Cardiac fibroblast (primary cell): ENCODE data around the gene ATAD1.
A peak's percentile ranks its signal among the peaks of the same experiment; 100 is the strongest.

Experiments used
- DNase-seq, 2 donors: peaks; one replicate each; pipeline versions ENCODE4 v3.0.0 to v3.0.0-alpha.2; 2010; ENCODE audit warnings: low read depth in 2 of 2
- H3K4me3 ChIP-seq, 2 donors: replicated peaks in 1 of 2; 1 replicate in 1 of 2; 2 replicates in 1 of 2; pipeline ENCODE4 v1.5.1; 2011; ENCODE audit warnings: low read depth in 2 of 2, low read length in 2 of 2, mild to moderate bottlenecking in 2 of 2, moderate library complexity in 1 of 2
- CTCF ChIP-seq: IDR thresholded peaks from one replicate; pipeline ENCODE4 v1.5.1; 2011; ENCODE audit warnings: low read depth, mild to moderate bottlenecking, low read length, inconsistent platforms

ATAD1 gene

GRCh38 chr10:87763086-87763861 is 54.8 kb downstream of the ATAD1 start:
- DNase-seq, result no peak
- H3K4me3 ChIP-seq, result no peak overlapping the region
- no peak for TF ChIP-seq CTCF

- TF ChIP-seq CTCF, result no peak
- peak; percentile 61 to 83 for DNase-seq
- H3K4me3 ChIP-seq, result no peak overlapping the region
Measured at GRCh38 chr10:87761892-87762291, 56.1 kb downstream of the ATAD1 start.

GRCh38 chr10:87761153-87761552 is 56.9 kb downstream of the ATAD1 start:
- H3K4me3 ChIP-seq, result no peak overlapping the region
- DNase-seq, result peak in 1 of 2 donors; percentile 55
- no peak for TF ChIP-seq CTCF

DNA sequence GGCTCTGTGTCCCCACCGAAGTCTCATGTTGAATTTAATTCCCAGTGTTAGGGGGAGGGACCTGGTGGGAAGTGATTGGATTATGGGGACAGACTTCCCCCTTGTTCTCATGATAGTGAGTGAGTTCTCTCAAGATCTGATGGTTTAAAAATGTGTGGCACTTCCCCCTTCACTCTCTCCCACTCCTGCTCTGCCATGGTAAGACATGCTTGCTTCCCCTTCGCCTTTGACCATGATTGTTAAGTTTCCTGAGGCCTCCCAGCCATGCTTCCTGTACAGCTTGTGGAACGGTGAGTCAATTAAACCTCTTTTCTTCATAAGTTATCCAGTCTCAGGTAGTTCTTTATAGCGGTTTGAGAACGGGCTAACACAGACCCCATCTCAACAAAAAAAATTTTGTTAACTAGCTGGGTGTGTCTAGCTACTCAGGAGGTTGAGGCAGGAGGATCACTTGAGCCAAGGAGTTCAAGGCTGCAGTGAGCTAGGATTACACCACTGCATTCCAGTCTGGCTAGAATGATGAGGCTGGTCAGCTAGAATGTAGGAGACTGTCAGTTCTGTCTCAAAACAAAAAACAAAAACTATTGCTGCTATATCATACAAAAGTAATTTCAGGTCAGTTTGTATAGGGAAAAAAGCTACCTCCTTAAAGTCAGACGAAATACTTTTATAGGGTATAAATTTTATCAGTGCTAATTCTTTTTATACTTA is 57.7 kb downstream of the ATAD1 start:
- peak in 1 of 2 donors; percentile 29 for DNase-seq
- H3K4me3 ChIP-seq, result no peak overlapping the region
- TF ChIP-seq CTCF, result no peak

- TF ChIP-seq CTCF, result no peak
- no peak for DNase-seq
Measured at GRCh38 chr10:87759551-87759950, 58.5 kb downstream of the ATAD1 start.

GRCh38 chr10:87757685-87758084 is 60.3 kb downstream of the ATAD1 start:
- H3K4me3 ChIP-seq, result no peak overlapping the region
- no peak for DNase-seq
- no peak for TF ChIP-seq CTCF

More at GRCh38 chr10:87759551-87759950, 58.5 kb downstream of the ATAD1 start:
- H3K4me3 ChIP-seq, result no peak overlapping the region
